WTC11 (cell line): Measurements from ENCODE around the gene OSBPL7.

Source experiments
- CBFB ChIP-seq: sonication (generic); formaldehyde crosslinking; IDR thresholded peaks from 2 replicates; pipeline ENCODE4 v1.8.1; 2022; ENCODE audit warnings: mild to moderate bottlenecking, low read depth, missing genetic modification reagents
- MYBL2 ChIP-seq: sonication (generic); formaldehyde crosslinking; IDR thresholded peaks from 2 replicates; pipeline ENCODE4 v1.8.1; 2023; ENCODE audit warnings: mild to moderate bottlenecking, moderate library complexity, missing genetic modification reagents
- ZNF121 ChIP-seq: sonication (generic); formaldehyde crosslinking; IDR thresholded peaks from 2 replicates; pipeline ENCODE4 v1.8.0; 2023; ENCODE audit warnings: missing genetic modification reagents
- TF ChIP-seq, protein P1 (sequence below): fragments of 200-600 bp; IDR thresholded peaks from 2 replicates; pipeline ENCODE4 v1.8.0; 2022; ENCODE audit warnings: antibody characterized with exemption
- TF ChIP-seq, protein P2 (sequence below): sonication (generic); formaldehyde crosslinking; IDR thresholded peaks from 2 replicates; pipeline ENCODE4 v1.8.0; 2022; ENCODE audit warnings: mild to moderate bottlenecking, missing genetic modification reagents
- TF ChIP-seq, protein P3 (sequence below): sonication (generic); formaldehyde crosslinking; conservative IDR thresholded peaks from 2 replicates; pipeline ENCODE4 v1.8.1; 2022; ENCODE audit warnings: mild to moderate bottlenecking, missing genetic modification reagents

GRCh38 chr17:47802341-47803022 lies 19.1 kb downstream of the OSBPL7 start:
- TF ChIP-seq, protein P1, sequence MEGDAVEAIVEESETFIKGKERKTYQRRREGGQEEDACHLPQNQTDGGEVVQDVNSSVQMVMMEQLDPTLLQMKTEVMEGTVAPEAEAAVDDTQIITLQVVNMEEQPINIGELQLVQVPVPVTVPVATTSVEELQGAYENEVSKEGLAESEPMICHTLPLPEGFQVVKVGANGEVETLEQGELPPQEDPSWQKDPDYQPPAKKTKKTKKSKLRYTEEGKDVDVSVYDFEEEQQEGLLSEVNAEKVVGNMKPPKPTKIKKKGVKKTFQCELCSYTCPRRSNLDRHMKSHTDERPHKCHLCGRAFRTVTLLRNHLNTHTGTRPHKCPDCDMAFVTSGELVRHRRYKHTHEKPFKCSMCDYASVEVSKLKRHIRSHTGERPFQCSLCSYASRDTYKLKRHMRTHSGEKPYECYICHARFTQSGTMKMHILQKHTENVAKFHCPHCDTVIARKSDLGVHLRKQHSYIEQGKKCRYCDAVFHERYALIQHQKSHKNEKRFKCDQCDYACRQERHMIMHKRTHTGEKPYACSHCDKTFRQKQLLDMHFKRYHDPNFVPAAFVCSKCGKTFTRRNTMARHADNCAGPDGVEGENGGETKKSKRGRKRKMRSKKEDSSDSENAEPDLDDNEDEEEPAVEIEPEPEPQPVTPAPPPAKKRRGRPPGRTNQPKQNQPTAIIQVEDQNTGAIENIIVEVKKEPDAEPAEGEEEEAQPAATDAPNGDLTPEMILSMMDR: peak; percentile 49; the same call in 1 of the 2 replicates
- TF ChIP-seq ZNF121 (CRISPR knock-in tag) (no peak), CBFB (no peak), MYBL2 (CRISPR knock-in tag) (no peak)
- TF ChIP-seq, protein P2, sequence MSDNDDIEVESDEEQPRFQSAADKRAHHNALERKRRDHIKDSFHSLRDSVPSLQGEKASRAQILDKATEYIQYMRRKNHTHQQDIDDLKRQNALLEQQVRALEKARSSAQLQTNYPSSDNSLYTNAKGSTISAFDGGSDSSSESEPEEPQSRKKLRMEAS (CRISPR knock-in tag): no peak
- TF ChIP-seq, protein P3, sequence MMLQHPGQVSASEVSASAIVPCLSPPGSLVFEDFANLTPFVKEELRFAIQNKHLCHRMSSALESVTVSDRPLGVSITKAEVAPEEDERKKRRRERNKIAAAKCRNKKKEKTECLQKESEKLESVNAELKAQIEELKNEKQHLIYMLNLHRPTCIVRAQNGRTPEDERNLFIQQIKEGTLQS (CRISPR knock-in tag): no peak
